22Rv1 (cell line): ENCODE data around the gene NIPAL4.
"Not testable (repeated sequence)": the region's sequence is repeated elsewhere in the genome, so short reads cannot be mapped to it uniquely, and the experiment has no call there.

Experiments used
- ZFX ChIP-seq: fragments of 450-650 bp; IDR thresholded peaks from 2 replicates; pipeline ENCODE4 v1.6.1; 2017; ENCODE audit warnings: antibody characterized with exemption, borderline replicate concordance
- TF ChIP-seq, protein P1 (sequence below): fragments of 450-650 bp; IDR thresholded peaks from 2 replicates; pipeline ENCODE4 v1.5.1; 2017; ENCODE audit warnings: mild to moderate bottlenecking

DNA sequence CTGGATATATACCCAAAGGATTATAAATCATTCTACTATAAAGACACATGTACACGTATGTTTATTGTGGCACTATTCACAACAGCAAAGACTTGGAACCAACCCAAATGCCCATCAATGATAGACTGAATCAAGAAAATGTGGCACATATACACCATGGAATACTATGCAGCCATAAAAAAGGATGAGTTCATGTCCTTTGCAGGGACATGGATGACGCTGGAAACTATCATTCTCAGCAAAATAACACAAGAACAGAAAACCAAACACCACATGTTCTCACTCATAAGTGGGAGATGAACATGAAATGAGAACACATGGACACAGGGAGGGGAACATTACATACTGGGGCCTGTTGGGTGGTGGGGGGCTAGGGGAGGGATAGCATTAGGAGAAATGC is 22.7 kb downstream of the NIPAL4 start:
- TF ChIP-seq, protein P1, sequence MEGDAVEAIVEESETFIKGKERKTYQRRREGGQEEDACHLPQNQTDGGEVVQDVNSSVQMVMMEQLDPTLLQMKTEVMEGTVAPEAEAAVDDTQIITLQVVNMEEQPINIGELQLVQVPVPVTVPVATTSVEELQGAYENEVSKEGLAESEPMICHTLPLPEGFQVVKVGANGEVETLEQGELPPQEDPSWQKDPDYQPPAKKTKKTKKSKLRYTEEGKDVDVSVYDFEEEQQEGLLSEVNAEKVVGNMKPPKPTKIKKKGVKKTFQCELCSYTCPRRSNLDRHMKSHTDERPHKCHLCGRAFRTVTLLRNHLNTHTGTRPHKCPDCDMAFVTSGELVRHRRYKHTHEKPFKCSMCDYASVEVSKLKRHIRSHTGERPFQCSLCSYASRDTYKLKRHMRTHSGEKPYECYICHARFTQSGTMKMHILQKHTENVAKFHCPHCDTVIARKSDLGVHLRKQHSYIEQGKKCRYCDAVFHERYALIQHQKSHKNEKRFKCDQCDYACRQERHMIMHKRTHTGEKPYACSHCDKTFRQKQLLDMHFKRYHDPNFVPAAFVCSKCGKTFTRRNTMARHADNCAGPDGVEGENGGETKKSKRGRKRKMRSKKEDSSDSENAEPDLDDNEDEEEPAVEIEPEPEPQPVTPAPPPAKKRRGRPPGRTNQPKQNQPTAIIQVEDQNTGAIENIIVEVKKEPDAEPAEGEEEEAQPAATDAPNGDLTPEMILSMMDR = not testable (repeated sequence)
- TF ChIP-seq ZFX = not testable (repeated sequence)
